Tibial artery (tissue), 4 donors: ENCODE data around the gene CAPN5.

Experiments used
- DNase-seq, 2 donors: peaks; one replicate each; pipeline ENCODE4 v3.0.0-alpha.2; 2019
- H3K27ac ChIP-seq, 2 donors: fragments of 200-600 bp; sonication (generic) in 1 of 2; 1 replicate in 1 of 2; 2 replicates in 1 of 2; pipeline ENCODE4 v1.5.1; 2018 to 2019; ENCODE audit warnings: mild to moderate bottlenecking in 1 of 2
- H3K27me3 ChIP-seq, 2 donors: fragments of 200-600 bp; sonication (generic) in 1 of 2; one replicate each; pipeline versions ENCODE4 v1.5.1 to v1.6.0; 2016 to 2019
- H3K36me3 ChIP-seq, 3 donors: fragments of 200-600 bp; sonication (generic) in 2 of 3; one replicate each; pipeline ENCODE4 v1.5.1; 2016 to 2019; ENCODE audit warnings: mild to moderate bottlenecking in 2 of 3
- H3K4me1 ChIP-seq, 4 donors: fragments of 200-600 bp; sonication (generic) in 2 of 4; 1 replicate in 3 of 4; 2 replicates in 1 of 4; pipeline ENCODE4 v1.5.1; 2016 to 2019
- H3K4me3 ChIP-seq, 2 donors: fragments of 200-600 bp; sonication (generic) in 1 of 2; 1 replicate in 1 of 2; 2 replicates in 1 of 2; pipeline ENCODE4 v1.5.1; 2018 to 2019; ENCODE audit warnings: mild to moderate bottlenecking in 2 of 2
- H3K9me3 ChIP-seq, 3 donors: fragments of 200-600 bp; sonication (generic) in 1 of 3; one replicate each; pipeline ENCODE4 v1.5.1; 2016 to 2019
- CTCF ChIP-seq, 2 experiments: fragments of 200-600 bp in 1 of 2; fragments of 450-650 bp in 1 of 2; IDR thresholded peaks; one replicate each; pipeline ENCODE4 v1.5.1; 2017 to 2019; ENCODE audit warnings: antibody characterized with exemption in 2 of 2, mild to moderate bottlenecking in 1 of 2, moderate library complexity in 1 of 2
- intact Hi-C: fragments of 100-400 bp; cut with DNase I; formaldehyde crosslinking; loops from one replicate; pipeline ENCODE4 v1.15.0; 2023; ENCODE audit warnings: low total_unique reads

CAPN5 gene

GRCh38 chr11:77137421-77137820 is 70.7 kb downstream of the CAPN5 start:
- no peak for DNase-seq
- Histone ChIP-seq H3K4me3 (no peak overlapping the region), H3K36me3 (no peaks in the 10 kb centered on the region), H3K9me3 (no peaks in the 10 kb centered on the region), H3K27me3 (peaks cover 0 to 25% of the 10 kb centered on the region in 2 donors), H3K4me1 (peaks cover 0 to 6% (median 2%) of the 10 kb centered on the region in 4 donors), H3K27ac (no peak overlapping the region)
- TF ChIP-seq CTCF (IDR thresholded peaks at IDR 0.05), result no peak
- intact Hi-C loops, result no loop called here

GRCh38 chr11:77138106-77138649 is 71.4 kb downstream of the CAPN5 start:
- Histone ChIP-seq H3K4me3 (no peak overlapping the region), H3K27me3 (peaks cover 0 to 25% of the 10 kb centered on the region in 2 donors), H3K27ac (no peak overlapping the region), H3K9me3 (no peaks in the 10 kb centered on the region), H3K36me3 (no peaks in the 10 kb centered on the region), H3K4me1 (peaks cover 0 to 6% (median 2%) of the 10 kb centered on the region in 4 donors)
- no peak for TF ChIP-seq CTCF (IDR thresholded peaks at IDR 0.05)
- no peak for DNase-seq
- intact Hi-C loops, result no loop called here

- no peak for DNase-seq
- intact Hi-C loops, result no loop called here
- Histone ChIP-seq H3K27me3 (peaks cover 0 to 25% of the 10 kb centered on the region in 2 donors), H3K27ac (no peak overlapping the region), H3K36me3 (no peaks in the 10 kb centered on the region), H3K4me1 (peaks cover 0 to 6% (median 2%) of the 10 kb centered on the region in 4 donors), H3K9me3 (no peaks in the 10 kb centered on the region), H3K4me3 (no peak overlapping the region)
- TF ChIP-seq CTCF (IDR thresholded peaks at IDR 0.05), result no peak
Measured at GRCh38 chr11:77139201-77139600, 72.4 kb downstream of the CAPN5 start.

- H3K27ac ChIP-seq, result no peak overlapping the region
Measured at GRCh38 chr11:77140231-77140851, 73.6 kb downstream of the CAPN5 start.

GRCh38 chr11:77141034-77141433 is 74.3 kb downstream of the CAPN5 start:
- H3K4me1 ChIP-seq, result peaks cover 0 to 6% (median 2%) of the 10 kb centered on the region in 4 donors
- intact Hi-C loops, result no loop called here
- DNase-seq, result no peak
- H3K9me3 ChIP-seq, result no peaks in the 10 kb centered on the region
- H3K27ac ChIP-seq, result no peak overlapping the region
- H3K36me3 ChIP-seq, result no peaks in the 10 kb centered on the region
- no peak for TF ChIP-seq CTCF (IDR thresholded peaks at IDR 0.05)
- H3K4me3 ChIP-seq, result no peak overlapping the region
- peaks cover 0 to 31% of the 10 kb centered on the region in 2 donors for H3K27me3 ChIP-seq

More at GRCh38 chr11:77140231-77140851, 73.6 kb downstream of the CAPN5 start:
- intact Hi-C loops, result no loop called here
- no peaks in the 10 kb centered on the region for H3K9me3 ChIP-seq
- no peak overlapping the region for H3K4me3 ChIP-seq
- TF ChIP-seq CTCF (IDR thresholded peaks at IDR 0.05), result no peak
- peaks cover 0 to 6% (median 2%) of the 10 kb centered on the region in 4 donors for H3K4me1 ChIP-seq
- H3K27me3 ChIP-seq, result peaks cover 0 to 25% of the 10 kb centered on the region in 2 donors
- H3K36me3 ChIP-seq, result no peaks in the 10 kb centered on the region
- no peak for DNase-seq
